Activated CD8-positive, alpha-beta T cell treated with anti-CD3 and anti-CD28 coated beads, Interleukin-2, amount 10 ng/mL, durations not matched to agents 7 days and 5 days (primary cell): Measurements from ENCODE around the gene ATG13. TPM values are rescaled to one million over a fixed set of nuclear protein-coding genes. Genes with fewer than 3 reads are reported as not detected.

Experiments
- ATAC-seq: fragments of 150-1000 bp; cut with Tn5 transposase; one replicate; pipeline ENCODE4 v1.10.0; 2021; ENCODE audit warnings: moderate library complexity
- CTCF ChIA-PET: fragments of 350-600 bp; sonication (Branson Sonifier 250); formaldehyde crosslinking; loops from one replicate; lab custom pipeline; 2021; ENCODE audit warnings: antibody characterized with exemption; lab: Charles Lee
- POLR2A ChIA-PET: fragments of 350-600 bp; sonication (Branson Sonifier 250); formaldehyde crosslinking; loops from one replicate; lab custom pipeline; 2021; ENCODE audit warnings: antibody characterized with exemption; lab: Charles Lee
- DNase-seq: peaks from one replicate; pipeline ENCODE4 v3.0.0-alpha.2; 2020
- H3K27ac Mint-ChIP-seq: one replicate; pipeline ENCODE4 v1.8.0; 2021; ENCODE audit warnings: mild to moderate bottlenecking, mixed read lengths
- H3K27me3 Mint-ChIP-seq: one replicate; pipeline ENCODE4 v1.8.0; 2021; ENCODE audit warnings: low read depth, mixed read lengths
- H3K36me3 Mint-ChIP-seq: one replicate; pipeline ENCODE4 v1.8.0; 2021; ENCODE audit warnings: low read depth, mixed read lengths
- H3K4me1 Mint-ChIP-seq: one replicate; pipeline ENCODE4 v1.8.0; 2021; ENCODE audit warnings: low read depth, mixed read lengths
- H3K4me3 Mint-ChIP-seq: one replicate; pipeline ENCODE4 v1.8.0; 2021; ENCODE audit warnings: mild to moderate bottlenecking, mixed read lengths
- H3K9me3 Mint-ChIP-seq: one replicate; pipeline ENCODE4 v1.8.0; 2022; ENCODE audit warnings: mixed read lengths; ENCODE audit not compliant: insufficient read depth
- total RNA-seq, 2 experiments: library from RNA; stranded (reverse); gene quantifications; one replicate each; pipeline ENCODE4 v1.2.3, GENCODE V29; 2021

ATG13 gene
- total RNA-seq, 2 experiments from 2014 or later = 57.8 to 58.4 TPM

- no peak for ATAC-seq
- no peak overlapping the region for H3K4me3 Mint-ChIP-seq
- no peaks in the 10 kb centered on the region for H3K4me1 Mint-ChIP-seq
- peaks cover 29% of the 10 kb centered on the region for H3K36me3 Mint-ChIP-seq
- no peak overlapping the region for H3K27ac Mint-ChIP-seq
- DNase-seq = no peak
- no peaks in the 10 kb centered on the region for H3K27me3 Mint-ChIP-seq
- CTCF ChIA-PET = interaction anchor here (0.8 to 1.1 kb wide), 2 partner anchors 9 to 32 kb away, joined by 3 read pairs; partner anchors contain the start of genes ATG13 and HARBI1
- H3K9me3 Mint-ChIP-seq = no peaks in the 10 kb centered on the region
- POLR2A ChIA-PET = no interaction called here
Measured at GRCh38 chr11:46649180-46649738, 31.9 kb downstream of the ATG13 start.

- H3K27me3 Mint-ChIP-seq = no peaks in the 10 kb centered on the region
- ChIA-PET POLR2A (no interaction called here), CTCF (no interaction called here)
- no peak for ATAC-seq
- H3K36me3 Mint-ChIP-seq = peaks cover 36% of the 10 kb centered on the region
- peaks cover 1% of the 10 kb centered on the region for H3K4me1 Mint-ChIP-seq
- no peak overlapping the region for H3K27ac Mint-ChIP-seq
- no peak for DNase-seq
- H3K4me3 Mint-ChIP-seq = no peak overlapping the region
- H3K9me3 Mint-ChIP-seq = no peaks in the 10 kb centered on the region
Measured at GRCh38 chr11:46655631-46656030, 38.3 kb downstream of the ATG13 start.

GRCh38 chr11:46657186-46657585 lies 39.8 kb downstream of the ATG13 start:
- POLR2A ChIA-PET = no interaction called here
- no peak overlapping the region for H3K27ac Mint-ChIP-seq
- no peak for DNase-seq
- CTCF ChIA-PET = no interaction called here
- H3K36me3 Mint-ChIP-seq = peaks cover 32% of the 10 kb centered on the region
- no peak overlapping the region for H3K4me3 Mint-ChIP-seq
- no peak for ATAC-seq
- peaks cover 1% of the 10 kb centered on the region for H3K4me1 Mint-ChIP-seq
- no peaks in the 10 kb centered on the region for H3K9me3 Mint-ChIP-seq
- H3K27me3 Mint-ChIP-seq = no peaks in the 10 kb centered on the region

- ATAC-seq (no peak), DNase-seq (no peak)
- POLR2A ChIA-PET = interaction anchor here (0.7 to 1.0 kb wide), 2 partner anchors 13 to 39 kb away, joined by 3 read pairs; no protein-coding TSS in a partner anchor
- no peak overlapping the region for H3K27ac Mint-ChIP-seq
- H3K4me1 Mint-ChIP-seq = peaks cover 2% of the 10 kb centered on the region
- H3K4me3 Mint-ChIP-seq = no peak overlapping the region
- H3K27me3 Mint-ChIP-seq = no peaks in the 10 kb centered on the region
- peaks cover 39% of the 10 kb centered on the region for H3K36me3 Mint-ChIP-seq
- CTCF ChIA-PET = interaction anchor here (0.7 to 1.1 kb wide), 2 partner anchors 9 to 17 kb away, joined by 3 read pairs; no protein-coding TSS in a partner anchor
- no peaks in the 10 kb centered on the region for H3K9me3 Mint-ChIP-seq
Measured at GRCh38 chr11:46658259-46658658, 40.9 kb downstream of the ATG13 start.

GRCh38 chr11:46659908-46660307 lies 42.6 kb downstream of the ATG13 start:
- Mint-ChIP-seq H3K36me3 (peaks cover 50% of the 10 kb centered on the region), H3K27me3 (no peaks in the 10 kb centered on the region), H3K27ac (no peak overlapping the region), H3K9me3 (no peaks in the 10 kb centered on the region), H3K4me1 (peaks cover 7% of the 10 kb centered on the region), H3K4me3 (no peak overlapping the region)
- POLR2A ChIA-PET = interaction anchor here (1.0 kb wide), 1 partner anchor 23 kb away, joined by 3 read pairs; no protein-coding TSS in a partner anchor
- CTCF ChIA-PET = interaction anchor here (1.1 kb wide), 1 partner anchor 17 kb away, joined by 4 read pairs; no protein-coding TSS in a partner anchor
- no peak for DNase-seq
- ATAC-seq = no peak

GRCh38 chr11:46661836-46662235 lies 44.5 kb downstream of the ATG13 start:
- DNase-seq (no peak), ATAC-seq (no peak)
- H3K9me3 Mint-ChIP-seq = no peaks in the 10 kb centered on the region
- ChIA-PET CTCF (no interaction called here), POLR2A (no interaction called here)
- no peaks in the 10 kb centered on the region for H3K27me3 Mint-ChIP-seq
- no peak overlapping the region for H3K27ac Mint-ChIP-seq
- no peak overlapping the region for H3K4me3 Mint-ChIP-seq
- peaks cover 54% of the 10 kb centered on the region for H3K36me3 Mint-ChIP-seq
- peaks cover 7% of the 10 kb centered on the region for H3K4me1 Mint-ChIP-seq

GRCh38 chr11:46662366-46662765 lies 45.0 kb downstream of the ATG13 start:
- no peak overlapping the region for H3K4me3 Mint-ChIP-seq
- DNase-seq = no peak
- no peaks in the 10 kb centered on the region for H3K9me3 Mint-ChIP-seq
- no peak for ATAC-seq
- POLR2A ChIA-PET = no interaction called here
- H3K27ac Mint-ChIP-seq = no peak overlapping the region
- H3K4me1 Mint-ChIP-seq = peaks cover 7% of the 10 kb centered on the region
- peaks cover 53% of the 10 kb centered on the region for H3K36me3 Mint-ChIP-seq
- CTCF ChIA-PET = no interaction called here
- H3K27me3 Mint-ChIP-seq = no peaks in the 10 kb centered on the region

GRCh38 chr11:46663277-46663940 lies 46.1 kb downstream of the ATG13 start:
- Mint-ChIP-seq H3K4me3 (no peak overlapping the region), H3K27me3 (no peaks in the 10 kb centered on the region), H3K4me1 (peaks cover 7% of the 10 kb centered on the region), H3K9me3 (no peaks in the 10 kb centered on the region), H3K36me3 (peaks cover 53% of the 10 kb centered on the region), H3K27ac (peak overlapping the region; percentile 60)
- no peak for ATAC-seq
- POLR2A ChIA-PET = interaction anchor here (0.6 kb wide), 1 partner anchor 20 kb away, joined by 3 read pairs; no protein-coding TSS in a partner anchor
- no peak for DNase-seq
- CTCF ChIA-PET = no interaction called here

GRCh38 chr11:46664612-46665011 lies 47.3 kb downstream of the ATG13 start:
- no peak overlapping the region for H3K27ac Mint-ChIP-seq

GRCh38 chr11:46665356-46665755 lies 48.0 kb downstream of the ATG13 start:
- Mint-ChIP-seq H3K4me3 (no peak overlapping the region), H3K4me1 (peaks cover 16% of the 10 kb centered on the region), H3K27me3 (no peaks in the 10 kb centered on the region), H3K36me3 (peaks cover 52% of the 10 kb centered on the region), H3K27ac (no peak overlapping the region), H3K9me3 (no peaks in the 10 kb centered on the region)
- DNase-seq (no peak), ATAC-seq (no peak)
- POLR2A ChIA-PET = no interaction called here
- CTCF ChIA-PET = no interaction called here

More at GRCh38 chr11:46664612-46665011, 47.3 kb downstream of the ATG13 start:
- no peak for DNase-seq
- ChIA-PET CTCF (no interaction called here), POLR2A (no interaction called here)
- no peak for ATAC-seq
- Mint-ChIP-seq H3K4me3 (no peak overlapping the region), H3K9me3 (no peaks in the 10 kb centered on the region), H3K4me1 (peaks cover 12% of the 10 kb centered on the region), H3K36me3 (peaks cover 54% of the 10 kb centered on the region), H3K27me3 (no peaks in the 10 kb centered on the region)

GRCh38 chr11:46666516-46666915 lies 49.2 kb downstream of the ATG13 start:
- ATAC-seq = no peak
- H3K9me3 Mint-ChIP-seq = no peaks in the 10 kb centered on the region
- no peak overlapping the region for H3K27ac Mint-ChIP-seq
- ChIA-PET POLR2A (no interaction called here), CTCF (interaction anchor here (0.5 kb wide), 1 partner anchor 557 kb away, joined by 3 read pairs; no protein-coding TSS in a partner anchor)
- H3K4me1 Mint-ChIP-seq = peaks cover 27% of the 10 kb centered on the region
- no peaks in the 10 kb centered on the region for H3K27me3 Mint-ChIP-seq
- H3K4me3 Mint-ChIP-seq = no peak overlapping the region
- H3K36me3 Mint-ChIP-seq = peaks cover 57% of the 10 kb centered on the region
- DNase-seq = no peak

- Mint-ChIP-seq H3K36me3 (peaks cover 61% of the 10 kb centered on the region), H3K27ac (no peak overlapping the region), H3K9me3 (no peaks in the 10 kb centered on the region), H3K27me3 (no peaks in the 10 kb centered on the region), H3K4me1 (peaks cover 32% of the 10 kb centered on the region), H3K4me3 (no peak overlapping the region)
- DNase-seq (no peak), ATAC-seq (no peak)
- ChIA-PET POLR2A (no interaction called here), CTCF (interaction anchor here (0.5 kb wide), 1 partner anchor 557 kb away, joined by 3 read pairs; no protein-coding TSS in a partner anchor)
Measured at GRCh38 chr11:46667043-46667481, 49.7 kb downstream of the ATG13 start.
